ENCODE results near the gene CNOT4.

GRCh38 chr7:135481598-135481979 is 28.3 kb downstream of the CNOT4 start:
- TF ChIP-seq POLR2A (IDR thresholded peaks at IDR 0.05; ENCODE audit: control extremely low read depth in 1 of 2, low read depth in 2 of 2, low read length in 2 of 2) (no peak), HDAC2 (IDR thresholded peaks at IDR 0.05; ENCODE audit: borderline replicate concordance in 1 of 2, low read depth in 2 of 2, low read length in 2 of 2) (no peak), EZH2 (IDR thresholded peaks at IDR 0.05; ENCODE audit: low read depth, low read length, severe bottlenecking) (no peak), EP300 (IDR thresholded peaks at IDR 0.05; ENCODE audit: borderline replicate concordance in 1 of 2, low read depth in 2 of 2, low read length in 2 of 2) (no peak), CBX5 (IDR thresholded peaks at IDR 0.05; ENCODE audit: low read depth, low read length) (no peak), JUND (IDR thresholded peaks at IDR 0.05; ENCODE audit: low read length) (no peak), SAP30 (IDR thresholded peaks at IDR 0.05; ENCODE audit: insufficient read depth, insufficient replicate concordance, low read length) (no peak), USF2 (IDR thresholded peaks at IDR 0.05; ENCODE audit: low read length) (no peak), JUN (IDR thresholded peaks at IDR 0.05; ENCODE audit: low read depth, low read length) (no peak), GABPA (IDR thresholded peaks at IDR 0.05; ENCODE audit: borderline replicate concordance, insufficient read depth, low read length) (no peak), RNF2 (IDR thresholded peaks at IDR 0.05; ENCODE audit: borderline replicate concordance, low read depth, low read length, missing control alignments, poor library complexity, severe bottlenecking) (no peak)
- TF ChIP-seq, protein P1, sequence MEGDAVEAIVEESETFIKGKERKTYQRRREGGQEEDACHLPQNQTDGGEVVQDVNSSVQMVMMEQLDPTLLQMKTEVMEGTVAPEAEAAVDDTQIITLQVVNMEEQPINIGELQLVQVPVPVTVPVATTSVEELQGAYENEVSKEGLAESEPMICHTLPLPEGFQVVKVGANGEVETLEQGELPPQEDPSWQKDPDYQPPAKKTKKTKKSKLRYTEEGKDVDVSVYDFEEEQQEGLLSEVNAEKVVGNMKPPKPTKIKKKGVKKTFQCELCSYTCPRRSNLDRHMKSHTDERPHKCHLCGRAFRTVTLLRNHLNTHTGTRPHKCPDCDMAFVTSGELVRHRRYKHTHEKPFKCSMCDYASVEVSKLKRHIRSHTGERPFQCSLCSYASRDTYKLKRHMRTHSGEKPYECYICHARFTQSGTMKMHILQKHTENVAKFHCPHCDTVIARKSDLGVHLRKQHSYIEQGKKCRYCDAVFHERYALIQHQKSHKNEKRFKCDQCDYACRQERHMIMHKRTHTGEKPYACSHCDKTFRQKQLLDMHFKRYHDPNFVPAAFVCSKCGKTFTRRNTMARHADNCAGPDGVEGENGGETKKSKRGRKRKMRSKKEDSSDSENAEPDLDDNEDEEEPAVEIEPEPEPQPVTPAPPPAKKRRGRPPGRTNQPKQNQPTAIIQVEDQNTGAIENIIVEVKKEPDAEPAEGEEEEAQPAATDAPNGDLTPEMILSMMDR (IDR thresholded peaks at IDR 0.05; ENCODE audit: control extremely low read depth in 1 of 3, insufficient read depth in 1 of 3, low read depth in 1 of 3, low read length in 3 of 3): no peak
- TF ChIP-seq, protein P2, sequence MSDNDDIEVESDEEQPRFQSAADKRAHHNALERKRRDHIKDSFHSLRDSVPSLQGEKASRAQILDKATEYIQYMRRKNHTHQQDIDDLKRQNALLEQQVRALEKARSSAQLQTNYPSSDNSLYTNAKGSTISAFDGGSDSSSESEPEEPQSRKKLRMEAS (IDR thresholded peaks at IDR 0.05): no peak
